Vagina (tissue), 2 donors: ENCODE measurements around the gene EGFLAM.

Experiments used
- CTCF ChIP-seq, 3 experiments: fragments of 450-650 bp in 2 of 3; fragments of 200-600 bp in 1 of 3; sonication (generic) in 1 of 3; IDR thresholded peaks; one replicate each; pipeline ENCODE4 v1.5.1; 2017 to 2019; ENCODE audit warnings: antibody characterized with exemption in 3 of 3, mild to moderate bottlenecking in 2 of 3, moderate library complexity in 2 of 3
- POLR2A ChIP-seq, 2 donors: fragments of 450-650 bp; IDR thresholded peaks; one replicate each; pipeline ENCODE4 v1.6.1; 2017; ENCODE audit warnings: antibody characterized with exemption in 2 of 2, mild to moderate bottlenecking in 2 of 2, moderate library complexity in 2 of 2

GRCh38 chr5:38465061-38465460 lies 206.7 kb downstream of the EGFLAM start:
- TF ChIP-seq POLR2A (IDR thresholded peaks at IDR 0.05) (no peak), CTCF (IDR thresholded peaks at IDR 0.05) (no peak)
